HG03457 (cell line): ENCODE data around the gene MEX3A.
"Not testable (repeated sequence)": the region's sequence is repeated elsewhere in the genome, so short reads cannot be mapped to it uniquely, and the experiment has no call there.

Source experiments
- ATAC-seq: cut with Tn5 transposase; IDR thresholded peaks from one replicate; pipeline ENCODE4 v1.9.1; 2021; ENCODE audit warnings: moderate number of reproducible peaks; ENCODE audit not compliant: unreplicated experiment

The MEX3A gene

DNA sequence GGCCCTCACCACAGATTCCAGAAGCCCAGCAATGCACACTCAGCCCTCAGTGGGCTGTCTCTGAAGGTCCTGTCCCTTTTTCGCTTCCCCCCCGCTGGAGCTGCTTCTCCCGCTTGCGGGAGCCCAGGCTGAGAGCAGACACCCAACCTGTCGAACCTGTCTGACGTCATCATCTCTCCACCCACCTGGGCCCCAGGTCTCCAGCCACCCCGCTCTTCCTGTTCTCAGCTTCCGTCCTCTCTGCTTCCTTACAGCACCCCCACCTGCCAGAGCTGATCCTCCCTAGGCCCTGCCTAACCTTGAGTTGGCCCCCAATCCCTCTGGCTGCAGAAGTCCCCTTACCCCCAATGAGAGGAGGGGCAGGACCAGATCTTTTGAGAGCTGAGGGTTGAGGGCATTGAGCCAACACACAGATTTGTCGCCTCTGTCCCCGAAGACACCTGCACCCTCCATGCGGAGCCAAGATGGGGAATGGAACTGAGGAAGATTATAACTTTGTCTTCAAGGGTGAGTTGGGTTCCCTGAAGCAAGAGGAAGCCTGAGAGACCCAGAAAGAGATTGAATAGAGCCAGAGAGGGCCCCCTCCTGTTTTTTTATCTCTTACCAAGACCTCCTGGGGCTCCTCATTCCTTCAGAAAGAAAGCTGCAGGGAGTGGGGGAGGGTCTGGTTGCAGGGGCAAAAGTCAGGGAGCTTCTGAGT is 21.2 kb downstream of the MEX3A start, which contains the start of gene RAB25:
TSS of gene RAB25 (plus strand) at position 224 of the 700 bp plus-strand sequence. CDS start at position 465, 241 bp downstream.
- no peak for ATAC-seq

DNA sequence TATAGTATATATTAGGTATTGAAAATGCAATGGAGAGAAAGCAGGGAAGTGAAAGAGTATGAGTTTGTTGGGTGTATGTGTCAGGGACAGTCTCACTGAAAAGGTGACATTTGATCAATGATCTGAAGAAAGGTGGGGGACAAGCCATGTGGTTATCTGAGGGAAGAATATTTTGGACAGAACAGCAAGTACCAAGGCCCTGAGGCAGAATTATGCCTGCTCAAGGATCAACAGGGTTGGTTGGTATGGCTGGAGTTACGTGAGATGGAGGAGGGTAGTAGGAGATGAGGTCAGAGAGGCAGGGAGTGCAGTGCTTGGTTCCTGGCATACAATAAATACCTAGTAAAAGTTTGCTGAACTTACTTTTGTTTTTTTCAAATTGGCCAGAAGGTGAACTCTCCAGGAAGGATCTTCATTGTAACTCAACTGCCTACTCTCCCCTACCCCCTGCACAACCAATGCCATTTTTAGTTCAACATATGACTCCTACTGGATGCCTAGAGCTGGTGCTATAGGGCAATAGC is 25.9 kb downstream of the MEX3A start:
- no peak for ATAC-seq

DNA sequence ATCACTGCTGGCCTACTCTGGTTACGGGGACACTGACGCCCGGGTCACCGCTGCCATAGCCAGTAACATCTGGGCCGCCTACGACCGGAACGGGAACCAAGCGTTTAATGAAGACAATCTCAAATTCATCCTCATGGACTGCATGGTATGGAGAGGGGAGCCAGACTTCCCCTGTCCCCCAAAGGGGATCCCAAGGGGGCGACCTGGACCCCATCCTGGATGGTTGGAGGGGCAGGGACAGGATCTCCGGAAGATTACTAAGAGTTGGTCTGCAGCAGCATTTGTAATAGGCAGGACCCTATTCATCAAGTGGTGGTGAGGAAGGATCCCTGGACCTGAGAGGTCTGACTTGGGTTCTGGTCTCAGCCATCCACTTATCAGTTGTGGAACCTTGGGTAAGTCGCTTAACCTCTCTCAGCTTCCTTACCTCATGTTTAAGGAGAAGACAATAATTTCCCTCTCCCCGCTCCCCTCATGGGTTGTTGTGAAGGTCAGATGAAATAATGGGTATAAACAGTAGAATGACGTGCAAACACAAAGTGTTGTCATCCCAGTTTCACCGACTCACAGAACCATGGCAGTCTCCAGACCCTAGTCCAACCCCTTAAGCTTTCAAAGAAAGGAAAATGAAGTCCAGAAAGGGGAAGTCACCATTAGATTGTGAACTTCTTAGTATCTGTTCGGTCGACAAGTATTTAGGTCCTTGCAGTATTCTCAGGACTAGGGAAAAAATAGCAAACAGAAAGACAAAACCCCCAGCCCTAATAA is 26.8 kb downstream of the MEX3A start:
- no peak for ATAC-seq

DNA sequence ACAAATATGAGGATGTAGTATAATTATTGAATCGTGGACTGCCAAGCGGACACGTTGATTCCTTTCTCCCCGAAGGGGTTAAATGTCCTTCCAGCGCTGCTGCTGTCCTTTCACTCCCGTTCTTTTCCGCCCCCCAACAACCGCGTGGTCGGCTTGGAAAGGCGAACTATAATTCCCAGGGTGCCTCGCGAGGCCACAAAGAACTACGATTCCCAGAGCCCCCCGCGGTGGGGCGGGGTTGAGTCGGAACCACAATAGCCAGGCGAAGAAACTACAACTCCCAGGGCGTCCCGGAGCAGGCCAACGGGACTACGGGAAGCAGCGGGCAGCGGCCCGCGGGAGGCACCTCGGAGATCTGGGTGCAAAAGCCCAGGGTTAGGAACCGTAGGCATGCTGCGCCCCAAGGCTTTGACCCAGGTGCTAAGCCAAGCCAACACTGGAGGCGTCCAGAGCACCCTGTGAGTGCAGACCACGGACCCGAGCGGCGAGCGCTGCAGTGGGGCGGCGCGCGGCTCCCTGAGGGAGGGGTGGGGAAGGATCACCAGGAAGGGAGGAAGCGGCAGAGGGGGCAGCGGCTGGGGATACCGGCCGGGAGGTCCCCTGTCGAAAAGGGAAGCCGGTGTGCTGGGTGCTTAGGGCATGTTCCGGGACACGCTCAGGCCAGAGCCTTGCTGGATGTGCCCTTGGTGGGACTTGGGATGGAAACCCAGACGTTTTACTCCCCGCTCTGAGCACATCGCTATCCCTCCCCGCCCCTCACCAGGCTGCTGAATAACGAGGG is 27.6 kb downstream of the MEX3A start, which contains the start of gene LAMTOR2:
TSS of gene LAMTOR2 (plus strand) at position 283 of the 781 bp plus-strand sequence. CDS start at position 391, 108 bp downstream.
- peak; percentile 63 for ATAC-seq

DNA sequence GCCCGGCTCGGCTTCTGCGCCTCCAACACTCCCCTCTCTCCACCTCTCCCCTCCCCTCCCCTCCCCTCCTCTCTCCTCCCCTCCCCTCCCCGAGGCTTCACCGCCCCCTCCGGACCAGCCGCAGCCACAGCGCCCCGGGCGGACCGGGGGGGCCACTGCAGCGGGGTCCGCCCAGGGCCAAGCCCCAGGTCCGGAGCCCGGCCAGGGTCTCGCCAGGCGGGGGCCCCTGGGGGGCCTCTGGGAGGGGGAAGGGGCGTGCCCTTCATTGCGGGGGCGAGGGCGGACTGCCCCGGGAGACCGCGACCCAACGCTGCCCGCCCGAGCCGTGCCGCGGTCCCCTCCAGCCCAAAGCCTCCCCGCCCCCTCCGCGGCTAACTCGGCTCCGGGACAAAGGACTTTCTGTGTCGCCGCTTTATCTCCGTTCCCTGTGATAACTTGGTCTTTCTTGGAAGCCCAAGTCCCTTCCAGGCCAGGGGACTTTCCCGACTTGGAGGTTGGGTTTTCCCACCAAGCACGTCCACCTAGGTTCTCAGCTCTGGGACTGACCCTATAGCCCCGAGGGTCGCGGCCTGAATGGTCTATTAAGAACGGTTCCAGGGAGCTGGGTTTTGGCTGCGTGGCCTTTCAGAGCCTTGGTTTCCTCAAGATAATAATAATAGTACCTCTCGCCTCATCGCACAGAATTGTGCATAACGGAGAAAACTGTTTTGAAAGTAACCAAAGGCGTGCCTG is 28.3 kb downstream of the MEX3A start, which contains the start of gene UBQLN4:
TSS of gene UBQLN4 (minus strand) at position 31 of the 732 bp plus-strand sequence. CDS start 97 bp downstream, outside the sequence.
- no peak for ATAC-seq

DNA sequence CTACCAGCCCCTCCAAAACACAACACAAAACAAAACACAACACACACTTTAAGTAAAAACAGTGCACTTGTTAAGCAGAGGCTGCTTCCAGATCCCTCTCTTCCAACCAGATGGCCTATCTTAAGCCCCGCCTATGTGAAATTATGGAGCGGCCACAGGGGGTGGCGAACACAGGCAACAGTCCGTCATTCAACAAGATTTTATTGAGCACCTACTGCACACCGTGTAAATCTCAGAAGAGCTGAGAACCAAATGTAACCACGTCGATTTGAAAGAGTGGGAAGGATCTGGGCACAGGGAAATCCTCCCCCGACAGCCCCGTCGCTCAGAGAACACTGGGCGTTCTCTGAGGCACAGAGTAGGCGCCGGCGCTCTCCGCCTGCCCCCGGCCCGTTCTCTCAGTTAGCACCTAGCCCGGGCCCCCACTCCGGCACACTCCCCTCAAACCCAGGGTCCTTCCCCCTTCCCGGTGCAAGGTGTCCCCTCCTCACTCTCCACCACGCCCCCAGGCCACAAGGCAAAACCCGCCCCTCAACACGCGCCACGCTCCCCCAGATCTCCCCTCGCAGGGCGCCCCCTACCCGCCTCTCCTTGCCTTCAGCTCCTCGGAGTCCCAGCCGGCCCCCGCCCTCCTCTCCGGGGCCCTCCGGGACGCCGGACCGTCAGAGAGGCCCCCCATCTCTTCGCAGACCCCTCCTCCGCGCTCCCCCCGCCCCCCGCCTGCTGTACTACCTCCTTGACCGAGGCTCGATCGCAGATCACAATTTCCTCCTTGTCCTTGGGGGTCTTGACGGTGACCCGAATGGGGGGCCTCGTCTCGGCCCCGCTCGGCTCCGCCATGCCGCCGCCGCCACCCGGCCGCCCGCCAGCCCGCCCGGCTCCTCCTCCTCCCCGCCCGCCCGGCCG is 29.1 kb downstream of the MEX3A start:
- ATAC-seq = no peak

DNA sequence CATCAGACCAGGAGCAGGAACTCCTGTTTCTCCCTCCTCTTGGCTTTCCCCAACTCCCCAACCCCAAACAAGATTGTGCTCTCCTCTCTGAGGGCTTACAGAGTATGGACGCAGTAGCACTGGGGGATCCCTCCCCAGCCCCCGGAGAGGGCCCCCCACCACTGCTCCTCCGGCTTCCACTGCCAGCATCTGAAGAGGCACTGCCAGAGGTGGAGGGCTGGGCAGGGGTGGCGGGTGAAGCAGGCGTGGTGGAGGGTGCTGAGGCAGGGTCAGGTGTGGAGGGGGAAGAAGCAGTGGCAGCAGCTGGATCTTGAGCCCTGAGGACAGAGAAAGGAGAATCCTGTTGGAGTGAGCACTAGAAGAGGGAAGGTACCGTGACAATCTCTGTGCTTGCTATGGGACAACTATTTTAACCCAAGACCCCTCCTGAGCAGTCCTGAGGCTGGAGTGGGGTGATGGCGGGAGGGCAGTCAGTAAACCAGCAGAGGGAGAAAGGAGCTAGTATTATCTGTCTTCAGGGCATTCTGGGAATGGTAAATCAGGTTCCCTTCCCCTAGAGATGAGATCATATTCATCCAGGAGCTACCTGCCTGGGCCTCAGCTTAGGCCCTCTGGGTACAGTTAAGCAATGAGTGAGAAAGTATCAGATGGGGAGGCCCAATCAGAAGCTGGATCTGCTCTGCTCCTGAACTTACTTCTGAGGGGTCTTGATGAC is 31.1 kb downstream of the MEX3A start:
- ATAC-seq = no peak

DNA sequence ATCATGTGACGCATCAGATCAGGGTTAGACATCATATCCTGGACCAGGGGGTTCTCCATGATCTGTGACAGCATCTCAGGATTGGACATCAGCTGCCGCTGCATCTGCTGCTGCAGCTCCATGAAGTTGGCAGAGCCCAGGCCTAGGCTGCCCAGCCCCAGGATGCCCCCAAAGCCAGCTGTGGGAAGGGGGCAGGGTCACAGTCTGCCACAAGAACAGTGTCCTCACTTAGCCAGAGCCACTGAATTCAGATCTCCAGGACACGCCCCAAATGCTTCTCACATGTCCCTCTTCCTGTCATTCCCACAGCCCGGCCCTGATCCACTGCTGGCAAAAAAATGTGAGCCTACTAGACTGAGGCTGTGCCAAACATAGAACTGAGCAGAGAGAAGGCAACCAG is 31.9 kb downstream of the MEX3A start:
- no peak for ATAC-seq

DNA sequence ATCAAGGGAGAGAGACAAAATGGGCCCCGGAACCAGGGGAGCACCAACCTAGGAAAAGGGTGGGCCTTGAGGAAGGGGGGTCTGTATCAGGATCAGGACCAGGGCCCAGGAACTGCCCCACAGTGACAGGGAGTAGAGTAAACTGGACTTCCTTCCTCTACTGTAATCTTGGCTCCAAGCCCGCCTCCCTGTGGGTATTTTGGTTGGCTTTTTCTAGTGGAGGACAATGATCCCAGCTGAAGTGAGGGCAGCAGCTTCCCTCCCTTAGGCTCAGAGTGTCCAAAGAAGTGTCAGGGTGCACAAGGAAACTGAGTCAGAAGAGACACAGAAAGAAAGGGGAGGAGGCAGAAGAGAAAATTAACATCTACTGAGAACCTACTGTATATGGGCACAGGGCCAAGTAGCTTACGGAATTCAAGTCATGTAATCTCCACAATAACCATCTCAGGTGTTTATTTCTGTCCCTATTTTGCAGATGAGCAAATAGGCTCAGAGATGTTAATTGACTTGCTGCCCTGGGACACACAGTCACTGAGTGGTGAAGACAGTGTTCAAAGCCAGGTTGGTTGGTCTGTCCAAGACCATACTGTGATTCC is 33.5 kb downstream of the MEX3A start:
- ATAC-seq = no peak

DNA sequence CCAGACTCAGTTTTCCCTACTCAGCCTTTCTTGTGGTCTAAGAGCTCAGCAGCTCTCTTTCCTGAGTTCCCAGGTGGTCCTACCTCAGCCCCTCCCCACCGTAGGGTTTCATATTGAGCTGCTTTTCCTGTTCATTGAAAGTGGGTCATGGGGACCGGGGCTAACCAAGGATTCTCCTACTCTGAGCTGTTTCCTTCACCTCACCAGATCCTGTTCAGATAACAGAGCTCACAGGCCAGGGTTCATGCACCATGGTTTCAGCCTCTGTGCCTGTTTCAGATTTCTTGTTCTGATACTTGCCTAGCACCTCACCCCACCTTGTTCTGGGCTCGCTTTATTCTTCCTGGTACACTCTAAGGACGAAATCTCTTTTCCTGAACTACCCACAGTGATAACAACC is 37.2 kb downstream of the MEX3A start:
- no peak for ATAC-seq

DNA sequence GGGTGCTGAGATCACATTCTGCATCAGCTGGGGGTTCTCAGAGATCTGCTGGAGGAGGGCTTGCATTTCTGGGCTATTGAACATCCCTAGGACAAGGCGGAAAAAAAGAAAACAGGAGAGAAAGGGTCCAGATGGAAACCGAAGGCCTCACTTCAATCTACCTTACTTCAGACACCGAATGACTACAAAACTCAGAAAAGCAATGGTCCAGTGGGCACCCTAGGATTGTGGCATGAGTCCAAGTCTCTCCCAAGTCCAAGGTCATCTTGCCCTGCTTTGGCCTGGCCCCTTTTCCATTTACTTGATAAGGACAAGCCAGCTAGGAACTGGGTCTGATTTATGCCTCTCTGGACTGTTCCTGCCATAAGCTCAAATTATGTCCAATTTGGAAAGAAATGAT is 39.4 kb downstream of the MEX3A start:
- no peak for ATAC-seq

DNA sequence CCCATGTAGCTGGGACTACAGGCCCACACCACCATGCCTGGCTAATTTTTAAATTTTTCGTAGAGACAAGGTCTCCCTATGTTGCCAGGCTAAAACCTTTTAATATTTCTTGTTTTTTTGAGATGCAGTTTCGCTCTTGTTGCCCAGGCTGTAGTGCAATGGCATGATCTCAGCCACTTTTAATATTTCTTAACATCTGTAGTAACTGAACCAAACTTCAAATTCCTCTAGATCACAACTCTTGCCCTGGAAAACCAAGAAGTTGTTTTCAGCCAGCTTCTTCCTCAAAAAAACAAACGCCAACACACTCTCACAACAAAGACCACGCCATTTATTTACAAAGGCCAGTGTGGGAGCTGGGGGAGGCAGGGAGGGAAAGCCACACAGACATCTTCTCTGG is 47.3 kb downstream of the MEX3A start:
- ATAC-seq = not testable (repeated sequence)

DNA sequence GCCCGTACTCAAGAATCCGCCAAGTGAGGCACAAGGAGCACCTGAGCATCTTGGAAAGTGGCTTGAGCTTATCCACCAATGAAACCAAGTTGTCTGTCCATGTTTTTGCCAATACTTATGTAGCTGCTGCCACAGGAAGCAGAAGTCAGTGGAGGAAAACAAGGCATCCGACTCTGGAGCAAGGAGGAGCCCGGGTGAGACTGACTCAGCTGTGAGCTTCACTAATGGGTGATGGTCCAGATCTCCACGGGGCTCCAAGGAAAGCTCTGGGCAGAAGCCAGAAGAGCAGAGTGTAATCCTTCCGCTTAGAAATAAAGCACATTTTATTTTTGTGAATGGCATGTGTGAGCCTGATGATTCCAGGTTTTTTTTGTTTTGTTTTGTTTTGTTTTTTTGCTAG is 49.3 kb downstream of the MEX3A start:
- ATAC-seq = no peak

DNA sequence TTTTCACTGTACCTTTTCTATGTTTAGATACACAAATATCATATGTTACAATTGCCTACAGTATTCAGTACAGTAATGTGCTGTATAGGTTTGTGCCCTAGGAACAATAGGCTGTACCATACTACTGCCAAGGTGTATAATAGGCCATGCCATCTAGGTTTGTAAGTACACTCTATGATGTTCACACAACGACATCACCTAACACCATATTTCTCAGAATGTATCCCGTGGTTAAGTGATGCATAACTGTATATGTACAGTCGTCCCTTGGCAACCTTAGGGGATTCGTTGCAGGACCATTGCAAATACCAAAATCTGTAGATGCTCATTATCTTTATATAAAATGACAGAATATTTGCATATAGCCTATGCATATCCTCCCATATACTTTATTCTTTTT is 55.7 kb downstream of the MEX3A start:
- ATAC-seq = no peak

DNA sequence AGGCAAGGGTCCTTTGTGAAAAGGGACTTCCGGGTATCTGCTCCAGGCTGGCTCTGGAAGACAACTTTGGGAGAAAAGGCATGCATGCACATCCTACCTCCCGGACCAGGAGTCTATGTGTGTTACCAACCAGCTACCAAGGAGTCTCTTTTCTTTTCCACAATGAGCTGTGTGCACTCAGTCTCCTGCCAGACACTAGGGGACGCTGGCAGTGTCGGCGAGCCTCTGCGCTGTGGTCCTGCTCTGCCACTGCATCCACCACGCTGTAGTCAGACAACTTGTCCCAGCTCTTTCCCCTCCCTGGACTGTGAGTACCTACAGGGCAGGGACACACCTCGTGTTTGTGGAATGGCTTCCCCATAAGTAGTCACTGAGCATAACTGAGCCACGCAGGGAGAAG is 56.4 kb downstream of the MEX3A start:
- no peak for ATAC-seq

DNA sequence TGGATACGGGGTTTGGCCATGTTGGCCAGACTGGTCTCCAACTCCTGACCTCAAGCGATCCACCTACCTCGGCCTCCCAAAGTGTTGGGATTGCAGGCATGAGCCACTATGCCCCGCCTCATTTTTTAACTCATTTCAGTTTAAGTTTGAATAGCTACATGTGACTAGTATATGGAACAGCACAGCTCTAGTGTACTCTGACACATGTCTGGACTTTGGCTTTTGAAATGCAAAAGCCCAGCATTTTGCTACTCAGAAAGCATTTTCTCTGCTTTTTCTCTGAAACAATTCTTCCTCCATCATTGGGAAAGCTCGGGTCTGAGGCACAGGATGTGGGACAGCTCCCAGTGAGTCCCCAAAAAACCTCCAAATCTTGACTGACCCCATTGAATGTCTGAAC is 57.5 kb downstream of the MEX3A start:
- ATAC-seq = no peak
